Activated CD4-positive, alpha-beta memory T cell treated with anti-CD3 and anti-CD28 coated beads for 36 hours (primary cell): ENCODE measurements around the gene SLC25A14. TPM values are rescaled to one million over a fixed set of nuclear protein-coding genes. Genes with fewer than 3 reads are reported as not detected.
"Not testable (repeated sequence)": the region's sequence is repeated elsewhere in the genome, so short reads cannot be mapped to it uniquely, and the experiment has no call there.

ENCODE experiments used
- CTCF ChIA-PET: fragments of 350-600 bp; sonication (Branson Sonifier 250); formaldehyde crosslinking; loops from one replicate; lab custom pipeline; 2021; ENCODE audit warnings: antibody characterized with exemption, inconsistent platforms; lab: Charles Lee
- POLR2A ChIA-PET: fragments of 350-600 bp; sonication (Branson Sonifier 250); formaldehyde crosslinking; loops from one replicate; lab custom pipeline; 2021; ENCODE audit warnings: antibody characterized with exemption; lab: Charles Lee
- DNase-seq: peaks from one replicate; pipeline ENCODE4 v3.0.0-alpha.2; 2020
- H3K27ac Mint-ChIP-seq: one replicate; pipeline ENCODE4 v1.8.0; 2021; ENCODE audit warnings: mixed read lengths
- H3K27me3 Mint-ChIP-seq: one replicate; pipeline ENCODE4 v1.8.0; 2021; ENCODE audit warnings: mixed read lengths
- H3K36me3 Mint-ChIP-seq: one replicate; pipeline ENCODE4 v1.8.0; 2021; ENCODE audit warnings: mixed read lengths
- H3K4me1 Mint-ChIP-seq: one replicate; pipeline ENCODE4 v1.8.0; 2021; ENCODE audit warnings: low read depth, mixed read lengths
- H3K4me3 Mint-ChIP-seq: one replicate; pipeline ENCODE4 v1.8.0; 2021; ENCODE audit warnings: mild to moderate bottlenecking, mixed read lengths
- H3K9me3 Mint-ChIP-seq: one replicate; pipeline ENCODE4 v1.8.0; 2021; ENCODE audit warnings: mixed read lengths
- intact Hi-C: fragments of 100-400 bp; cut with micrococcal nuclease; formaldehyde crosslinking; loops from one replicate; pipeline ENCODE4 v1.15.1; 2023
- total RNA-seq, 2 experiments: library from RNA; stranded (reverse); gene quantifications; one replicate each; pipeline ENCODE4 v1.2.3, GENCODE V29; 2021

The SLC25A14 gene, protein sequence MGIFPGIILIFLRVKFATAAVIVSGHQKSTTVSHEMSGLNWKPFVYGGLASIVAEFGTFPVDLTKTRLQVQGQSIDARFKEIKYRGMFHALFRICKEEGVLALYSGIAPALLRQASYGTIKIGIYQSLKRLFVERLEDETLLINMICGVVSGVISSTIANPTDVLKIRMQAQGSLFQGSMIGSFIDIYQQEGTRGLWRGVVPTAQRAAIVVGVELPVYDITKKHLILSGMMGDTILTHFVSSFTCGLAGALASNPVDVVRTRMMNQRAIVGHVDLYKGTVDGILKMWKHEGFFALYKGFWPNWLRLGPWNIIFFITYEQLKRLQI
- 10 to 100 TPM; 12.1 to 13.2 TPM for total RNA-seq

GRCh38 chrX:130339408-130340222, at the start of gene SLC25A14:
TSS of gene SLC25A14 (plus strand) at chrX:130339919. CDS start at chrX:130340279, 360 bp downstream.
- peak; percentile 82 for DNase-seq
- intact Hi-C loops = loop anchor here (1.0 to 10.0 kb wide), 4 partner anchors 63 to 1475 kb away; partner anchors contain the start of genes ENOX2 and ZNF280C
- Mint-ChIP-seq H3K27me3 (no peaks in the 10 kb centered on the region), H3K4me1 (peaks cover 10% of the 10 kb centered on the region), H3K36me3 (no peaks in the 10 kb centered on the region), H3K9me3 (no peaks in the 10 kb centered on the region), H3K27ac (peak within 1 kb of the TSS; percentile 88), H3K4me3 (peak within 1 kb of the TSS; percentile 87)
- ChIA-PET CTCF (interaction anchor here (0.6 to 1.2 kb wide), 4 partner anchors 10 to 739 kb away, joined by 3 to 4 read pairs (median 3); no protein-coding TSS in a partner anchor), POLR2A (interaction anchor here (1.0 kb wide), 1 partner anchor 72 kb away, joined by 3 read pairs; no protein-coding TSS in a partner anchor)

DNA sequence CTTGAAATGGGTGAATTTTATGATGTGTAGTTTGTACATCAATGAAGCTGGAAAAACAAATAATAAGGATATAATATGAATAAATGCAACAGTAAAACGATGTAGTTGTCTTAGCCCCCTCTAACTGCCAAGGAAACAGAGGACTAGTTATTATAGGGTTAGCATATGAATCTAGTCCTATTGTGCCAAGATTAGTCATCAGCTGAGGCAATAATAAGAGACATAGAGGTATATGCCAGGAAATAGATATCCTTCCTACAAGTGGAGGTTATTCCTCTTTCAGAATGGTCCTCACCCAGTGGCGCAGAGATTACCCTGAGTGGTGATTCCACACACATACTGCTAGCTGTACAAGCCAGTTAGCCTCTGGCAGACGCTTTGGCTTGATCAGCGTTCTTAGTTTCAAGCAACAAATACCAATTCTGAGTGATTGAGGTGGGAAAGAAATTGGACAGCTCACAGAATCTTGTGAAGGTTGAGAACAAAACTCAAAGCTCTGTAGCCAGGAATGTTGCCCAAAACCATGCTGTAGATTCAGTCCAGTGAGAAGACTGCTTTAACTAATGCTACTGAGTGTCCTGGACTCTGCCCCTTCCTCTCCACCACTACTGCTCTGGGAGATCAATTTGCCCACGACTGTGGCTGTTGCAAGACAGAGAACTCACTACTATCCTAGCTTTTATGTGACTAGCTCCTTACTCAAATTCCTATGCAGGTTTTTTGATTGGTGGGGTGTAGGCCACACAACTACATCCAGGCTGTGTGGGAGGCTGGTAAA, 44.0 kb upstream of the SLC25A14 start:
- H3K4me1 Mint-ChIP-seq = no peaks in the 10 kb centered on the region
- H3K27ac Mint-ChIP-seq = no peak overlapping the region
- no peaks in the 10 kb centered on the region for H3K9me3 Mint-ChIP-seq
- no peaks in the 10 kb centered on the region for H3K27me3 Mint-ChIP-seq
- H3K4me3 Mint-ChIP-seq = no peak overlapping the region
- ChIA-PET CTCF (no interaction called here), POLR2A (no interaction called here)
- H3K36me3 Mint-ChIP-seq = no peaks in the 10 kb centered on the region
- no peak for DNase-seq
- intact Hi-C loops = no loop called here

GRCh38 chrX:130296297-130296678, 43.4 kb upstream of the SLC25A14 start:
- Mint-ChIP-seq H3K4me3 (no peak overlapping the region), H3K27ac (no peak overlapping the region), H3K4me1 (no peaks in the 10 kb centered on the region), H3K36me3 (no peaks in the 10 kb centered on the region), H3K27me3 (no peaks in the 10 kb centered on the region), H3K9me3 (no peaks in the 10 kb centered on the region)
- ChIA-PET POLR2A (no interaction called here), CTCF (no interaction called here)
- intact Hi-C loops = no loop called here
- DNase-seq = no peak

DNA sequence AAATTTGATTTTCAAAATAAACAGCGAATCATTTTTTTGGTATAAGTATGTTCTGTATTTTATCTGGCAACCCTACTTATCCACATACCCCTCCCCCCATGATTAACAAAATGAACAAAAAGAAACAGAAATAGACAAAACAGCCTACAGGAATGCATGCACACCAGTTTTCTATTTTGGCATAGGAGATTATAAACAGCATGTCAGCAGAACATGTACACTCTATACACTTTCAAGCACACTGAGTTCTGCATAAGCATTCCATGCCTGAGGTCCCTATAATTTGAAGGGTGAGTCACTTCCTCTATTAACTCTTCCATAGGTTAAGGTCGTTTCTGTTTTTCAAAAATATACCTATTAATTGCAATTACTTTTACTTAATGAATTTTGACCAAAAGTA, 43.0 kb upstream of the SLC25A14 start:
- CTCF ChIA-PET = no interaction called here

GRCh38 chrX:130299279-130300009, 40.3 kb upstream of the SLC25A14 start:
- no peak overlapping the region for H3K4me3 Mint-ChIP-seq
- H3K9me3 Mint-ChIP-seq = no peaks in the 10 kb centered on the region
- no peak overlapping the region for H3K27ac Mint-ChIP-seq
- DNase-seq = no peak
- ChIA-PET POLR2A (no interaction called here), CTCF (no interaction called here)
- no peaks in the 10 kb centered on the region for H3K36me3 Mint-ChIP-seq
- H3K27me3 Mint-ChIP-seq = peaks cover 2% of the 10 kb centered on the region
- intact Hi-C loops = no loop called here
- H3K4me1 Mint-ChIP-seq = no peaks in the 10 kb centered on the region

More for the DNA sequence above, 43.0 kb upstream of the SLC25A14 start:
- Mint-ChIP-seq H3K9me3 (no peaks in the 10 kb centered on the region), H3K4me1 (no peaks in the 10 kb centered on the region), H3K27me3 (peaks cover 1% of the 10 kb centered on the region), H3K27ac (no peak overlapping the region), H3K36me3 (no peaks in the 10 kb centered on the region), H3K4me3 (no peak overlapping the region)
- no peak for DNase-seq
- POLR2A ChIA-PET = no interaction called here
- intact Hi-C loops = no loop called here

DNA sequence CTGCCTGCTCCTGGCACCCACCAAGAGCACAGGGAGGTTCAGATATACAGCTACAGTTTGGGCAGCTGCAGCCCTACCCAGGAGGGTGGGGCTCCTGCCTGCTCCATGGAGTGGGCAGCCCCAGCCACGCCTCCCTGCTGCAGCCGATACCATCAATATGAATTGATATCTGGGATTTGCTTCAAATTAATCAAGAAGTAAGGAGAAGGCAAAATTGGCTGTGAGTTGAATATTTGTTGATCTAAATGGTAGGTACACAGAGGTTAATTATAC, 39.8 kb upstream of the SLC25A14 start:
- POLR2A ChIA-PET = no interaction called here
- no peak overlapping the region for H3K4me3 Mint-ChIP-seq
- H3K4me1 Mint-ChIP-seq = no peaks in the 10 kb centered on the region
- peaks cover 2% of the 10 kb centered on the region for H3K27me3 Mint-ChIP-seq
- no peak overlapping the region for H3K27ac Mint-ChIP-seq
- no peak for DNase-seq
- H3K36me3 Mint-ChIP-seq = no peaks in the 10 kb centered on the region
- intact Hi-C loops = no loop called here
- CTCF ChIA-PET = no interaction called here
- H3K9me3 Mint-ChIP-seq = no peaks in the 10 kb centered on the region

DNA sequence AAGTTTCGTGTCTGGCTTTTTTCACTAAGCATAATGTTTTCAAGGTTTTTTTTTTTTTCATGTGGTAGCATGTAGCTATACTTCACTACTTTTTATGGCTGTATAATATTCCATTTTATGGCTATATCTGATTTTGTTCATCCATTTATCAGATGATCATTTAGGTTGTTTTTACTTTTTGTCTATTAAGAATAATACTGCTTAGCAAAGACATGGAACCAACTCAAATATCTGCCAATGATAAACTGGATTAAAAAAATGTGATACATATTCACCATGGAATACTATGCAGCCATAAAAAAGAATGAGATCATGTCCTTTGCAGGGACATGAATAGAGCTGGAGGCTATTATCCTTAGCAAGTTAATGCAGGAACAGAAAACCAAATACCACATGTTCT, 38.3 kb upstream of the SLC25A14 start:
- no peak for DNase-seq
- Mint-ChIP-seq H3K4me1 (no peaks in the 10 kb centered on the region), H3K36me3 (no peaks in the 10 kb centered on the region), H3K4me3 (no peak overlapping the region), H3K27me3 (peaks cover 2% of the 10 kb centered on the region), H3K9me3 (no peaks in the 10 kb centered on the region), H3K27ac (no peak overlapping the region)
- ChIA-PET POLR2A (no interaction called here), CTCF (no interaction called here)
- intact Hi-C loops = no loop called here

DNA sequence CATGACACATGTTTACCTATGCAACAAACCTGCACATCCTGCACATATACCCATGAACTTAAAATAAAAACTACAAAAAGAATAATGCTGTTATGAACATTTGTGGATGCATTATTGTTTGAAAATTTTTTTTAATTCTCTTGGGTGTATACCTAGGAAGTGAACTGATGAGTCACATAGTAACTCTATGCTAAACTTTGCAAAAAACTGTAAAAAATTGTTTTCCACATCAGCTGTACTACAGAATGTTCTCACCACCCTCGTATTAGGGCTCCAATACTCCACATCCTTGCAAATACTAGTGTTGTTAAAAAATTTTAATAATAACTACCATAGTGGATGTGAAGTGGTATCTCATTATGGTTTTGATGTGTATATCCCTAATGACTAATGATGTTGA, 37.7 kb upstream of the SLC25A14 start:
- Mint-ChIP-seq H3K4me3 (no peak overlapping the region), H3K4me1 (no peaks in the 10 kb centered on the region), H3K36me3 (no peaks in the 10 kb centered on the region), H3K9me3 (no peaks in the 10 kb centered on the region), H3K27ac (no peak overlapping the region), H3K27me3 (peaks cover 2% of the 10 kb centered on the region)
- no peak for DNase-seq
- intact Hi-C loops = no loop called here
- ChIA-PET POLR2A (no interaction called here), CTCF (no interaction called here)

DNA sequence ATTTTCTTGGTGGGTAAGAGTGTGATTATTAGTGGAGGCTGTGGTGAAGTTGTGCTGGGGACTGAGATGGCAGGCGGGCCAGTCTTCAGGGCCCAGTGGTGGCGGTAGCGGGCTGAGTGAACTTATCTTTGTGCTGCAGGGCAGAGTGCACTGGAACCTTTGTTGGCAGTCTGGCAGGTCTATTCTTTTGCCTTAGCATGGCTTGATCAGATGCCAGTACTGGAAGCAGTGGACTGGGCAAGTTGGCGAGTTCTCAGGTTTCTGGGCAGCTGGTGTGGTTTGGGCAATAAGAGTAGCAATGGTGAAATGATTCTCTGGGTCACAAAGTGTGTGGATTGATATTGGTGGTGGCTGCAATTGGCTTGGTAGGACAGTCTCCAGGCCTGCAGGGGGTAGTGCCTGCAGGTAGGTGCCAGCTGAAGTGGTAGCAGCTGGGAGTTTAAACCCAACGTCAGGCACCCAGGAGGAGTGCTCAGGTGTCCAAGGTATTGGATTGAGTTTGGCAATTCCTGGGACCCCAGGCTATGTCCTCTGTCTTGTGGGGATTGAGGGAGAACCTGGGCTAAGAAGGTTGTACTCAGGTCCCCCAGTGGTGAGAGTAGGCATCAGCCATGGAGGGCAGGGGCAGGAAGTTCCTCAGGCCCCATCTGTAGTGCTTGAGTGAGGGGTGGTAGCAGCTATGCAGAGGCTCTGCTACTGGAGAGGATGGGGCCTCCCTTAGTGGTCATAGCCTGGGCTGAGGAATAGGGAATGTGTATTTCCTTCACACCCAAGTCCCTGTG, 34.9 kb upstream of the SLC25A14 start:
- Mint-ChIP-seq H3K36me3 (no peaks in the 10 kb centered on the region), H3K4me1 (no peaks in the 10 kb centered on the region), H3K27ac (no peak overlapping the region), H3K4me3 (no peak overlapping the region), H3K9me3 (no peaks in the 10 kb centered on the region), H3K27me3 (peaks cover 2% of the 10 kb centered on the region)
- ChIA-PET CTCF (no interaction called here), POLR2A (no interaction called here)
- no peak for DNase-seq
- intact Hi-C loops = no loop called here

DNA sequence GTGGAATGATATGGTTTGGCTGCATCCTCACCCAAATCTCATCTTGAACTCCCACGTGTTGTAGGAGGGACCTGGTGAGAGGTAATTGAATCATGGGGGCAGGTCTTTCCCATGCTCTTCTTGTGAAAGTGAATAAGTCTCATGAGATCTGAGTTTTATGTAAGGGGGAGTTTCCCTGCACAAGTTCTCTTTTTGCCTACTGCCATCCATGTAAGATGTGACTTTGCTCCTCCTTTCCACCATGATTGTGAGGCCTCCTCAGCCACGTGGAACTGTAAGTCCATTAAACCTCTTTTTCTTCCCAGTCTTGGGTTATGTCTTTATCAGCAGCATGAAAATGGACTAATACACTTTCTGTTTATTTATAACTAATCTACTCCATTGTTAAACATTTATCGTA, 19.8 kb upstream of the SLC25A14 start:
- H3K27me3 Mint-ChIP-seq, DNase-seq, H3K4me3 Mint-ChIP-seq, H3K9me3 Mint-ChIP-seq, H3K4me1 Mint-ChIP-seq, POLR2A ChIA-PET, H3K27ac Mint-ChIP-seq, H3K36me3 Mint-ChIP-seq, intact Hi-C loops: not testable (repeated sequence)
- CTCF ChIA-PET = interaction anchor here (0.6 kb wide), 1 partner anchor 351 kb away, joined by 3 read pairs; no protein-coding TSS in a partner anchor

DNA sequence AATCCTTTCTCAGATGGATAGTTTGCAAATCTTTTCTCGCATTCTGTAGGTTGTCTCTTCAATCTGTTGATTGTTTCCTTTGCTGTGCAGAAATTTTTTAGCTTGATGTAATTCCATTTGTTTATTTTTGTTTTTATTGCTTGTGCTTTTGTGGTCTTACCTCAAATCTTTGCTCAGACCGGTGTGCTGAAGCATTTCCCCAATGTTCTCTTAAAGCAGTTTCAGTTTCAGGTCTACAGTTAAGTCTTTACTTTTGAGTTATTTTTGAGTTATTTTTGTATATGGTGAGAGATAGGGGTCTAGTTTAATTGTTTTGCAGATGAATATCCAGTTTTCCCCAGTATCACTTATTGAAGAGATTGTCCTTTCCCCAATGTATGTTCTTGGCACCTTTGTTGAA, 18.2 kb upstream of the SLC25A14 start:
- H3K27ac Mint-ChIP-seq = no peak overlapping the region
- no peaks in the 10 kb centered on the region for H3K36me3 Mint-ChIP-seq
- no peaks in the 10 kb centered on the region for H3K9me3 Mint-ChIP-seq
- H3K4me3 Mint-ChIP-seq = no peak overlapping the region
- peaks cover 2% of the 10 kb centered on the region for H3K4me1 Mint-ChIP-seq
- no peak for DNase-seq
- intact Hi-C loops = no loop called here
- H3K27me3 Mint-ChIP-seq = peaks cover 6% of the 10 kb centered on the region
- ChIA-PET POLR2A (no interaction called here), CTCF (no interaction called here)
